GM23338 (cell line): Measurements from ENCODE around the gene CECR2. TPM values are rescaled to one million over a fixed set of nuclear protein-coding genes. Genes with fewer than 3 reads are reported as not detected.

Experiments used
- ATAC-seq: fragments of 200-7000 bp; cut with Tn5 transposase; 3 replicates; pipeline ENCODE4 v1.9.1; 2020
- DNase-seq: peaks from one replicate; pipeline ENCODE4 v3.0.0-alpha.2; 2015; ENCODE audit warnings: low spot score
- H2AFZ ChIP-seq: fragments of 200-600 bp; sonication (generic); 2 replicates; pipeline ENCODE4 v1.8.0; 2016; ENCODE audit warnings: antibody characterized with exemption, mild to moderate bottlenecking, moderate library complexity
- H3F3A ChIP-seq: fragments of 200-600 bp; sonication (generic); replicated peaks from 2 replicates; pipeline ENCODE4 v1.8.0; 2017; ENCODE audit warnings: antibody characterized with exemption, mixed run types, low read depth
- H3K27ac ChIP-seq: fragments of 200-600 bp; sonication (generic); 2 replicates; pipeline ENCODE4 v1.6.1; 2016; ENCODE audit warnings: low read depth
- H3K27me3 ChIP-seq: fragments of 200-600 bp; sonication (generic); 2 replicates; pipeline ENCODE4 v1.8.0; 2016; ENCODE audit warnings: mild to moderate bottlenecking, mixed run types, moderate library complexity; ENCODE audit not compliant: insufficient read depth
- H3K36me3 ChIP-seq: fragments of 200-600 bp; sonication (generic); 2 replicates; pipeline ENCODE4 v1.8.0; 2016; ENCODE audit warnings: mild to moderate bottlenecking; ENCODE audit not compliant: insufficient read depth
- H3K4me1 ChIP-seq: fragments of 200-600 bp; sonication (generic); 2 replicates; pipeline ENCODE4 v1.8.0; 2016; ENCODE audit warnings: mild to moderate bottlenecking, moderate library complexity; ENCODE audit not compliant: insufficient read depth
- H3K4me2 ChIP-seq: fragments of 200-600 bp; sonication (generic); 2 replicates; pipeline ENCODE4 v1.7.1; 2017; ENCODE audit warnings: mixed run types
- H3K4me3 ChIP-seq: fragments of 200-600 bp; sonication (generic); 2 replicates; pipeline ENCODE4 v1.6.1; 2016; ENCODE audit warnings: mixed run types
- H3K79me2 ChIP-seq: fragments of 200-600 bp; sonication (generic); replicated peaks from 2 replicates; pipeline ENCODE4 v1.8.0; 2017; ENCODE audit warnings: mild to moderate bottlenecking; ENCODE audit not compliant: insufficient read depth
- H3K9me2 ChIP-seq: fragments of 200-600 bp; sonication (generic); 2 replicates; pipeline ENCODE4 v1.8.0; 2017; ENCODE audit not compliant: insufficient read depth
- H4K20me1 ChIP-seq: fragments of 200-600 bp; sonication (generic); replicated peaks from 2 replicates; pipeline ENCODE4 v1.8.0; 2017; ENCODE audit warnings: mild to moderate bottlenecking; ENCODE audit not compliant: insufficient read depth
- H3K27ac Mint-ChIP-seq: 2 replicates; pipeline ENCODE4 v1.8.0; 2020; ENCODE audit warnings: inconsistent platforms, mild to moderate bottlenecking, moderate library complexity, mixed read lengths
- H3K27me3 Mint-ChIP-seq: 3 replicates; pipeline ENCODE4 v1.8.0; 2022; ENCODE audit warnings: low read depth, mild to moderate bottlenecking, moderate library complexity, mixed read lengths, inconsistent platforms; ENCODE audit not compliant: insufficient read depth, poor library complexity
- H3K36me3 Mint-ChIP-seq: 3 replicates; pipeline ENCODE4 v1.8.0; 2021; ENCODE audit warnings: low read depth, mild to moderate bottlenecking, inconsistent platforms, moderate library complexity, mixed read lengths
- H3K4me1 Mint-ChIP-seq: 3 replicates; pipeline ENCODE4 v1.8.0; 2020; ENCODE audit warnings: mild to moderate bottlenecking, inconsistent platforms, mixed read lengths
- H3K4me3 Mint-ChIP-seq: 3 replicates; pipeline ENCODE4 v1.8.0; 2021; ENCODE audit warnings: moderate library complexity, mild to moderate bottlenecking, inconsistent platforms, mixed read lengths
- H3K9me3 Mint-ChIP-seq: 3 replicates; pipeline ENCODE4 v1.8.0; 2020; ENCODE audit warnings: moderate library complexity, mild to moderate bottlenecking, inconsistent platforms, mixed read lengths
- CREB1 ChIP-seq: fragments of 250-450 bp; sonication (Bioruptor Pico); IDR thresholded peaks from 2 replicates; pipeline ENCODE4 v1.5.0; 2020; ENCODE audit warnings: low read depth, mild to moderate bottlenecking, moderate library complexity
- CTCF ChIP-seq, 2 experiments: fragments of 200-600 bp in 1 of 2; sonication (generic) in 1 of 2; conservative IDR thresholded peaks; 2 replicates each; pipeline versions ENCODE4 v1.5.1 to v1.6.1; 2016 to 2017; ENCODE audit warnings: antibody characterized with exemption in 2 of 2, low read depth in 2 of 2, mild to moderate bottlenecking in 2 of 2, moderate library complexity in 1 of 2
- ETS1 ChIP-seq: IDR thresholded peaks from 2 replicates; pipeline ENCODE4 v1.6.1; 2016; ENCODE audit warnings: antibody characterized with exemption
- EZH2 ChIP-seq: fragments of 200-600 bp; sonication (generic); IDR thresholded peaks from one replicate; pipeline ENCODE4 v1.8.0; 2017; ENCODE audit warnings: antibody characterized with exemption, mild to moderate bottlenecking, low read depth; ENCODE audit not compliant: unreplicated experiment
- EZH2phosphoT487 ChIP-seq: fragments of 200-600 bp; sonication (generic); IDR thresholded peaks from one replicate; pipeline ENCODE4 v1.8.1; 2018; ENCODE audit warnings: antibody characterized with exemption; ENCODE audit not compliant: unreplicated experiment
- JUNB ChIP-seq: IDR thresholded peaks from one replicate; pipeline ENCODE4 v1.6.1; 2016; ENCODE audit warnings: antibody characterized with exemption; ENCODE audit not compliant: unreplicated experiment
- NANOG ChIP-seq: IDR thresholded peaks from 2 replicates; pipeline ENCODE4 v1.6.1; 2016; ENCODE audit warnings: antibody characterized with exemption, borderline replicate concordance
- POLR2AphosphoS5 ChIP-seq: IDR thresholded peaks from 2 replicates; pipeline ENCODE4 v1.6.1; 2016; ENCODE audit warnings: antibody characterized with exemption, low read depth
- REST ChIP-seq: IDR thresholded peaks from one replicate; pipeline ENCODE4 v1.6.1; 2018; ENCODE audit warnings: antibody characterized with exemption; ENCODE audit not compliant: unreplicated experiment
- STAT1 ChIP-seq: IDR thresholded peaks from one replicate; pipeline ENCODE4 v1.6.1; 2016; ENCODE audit warnings: antibody characterized with exemption; ENCODE audit not compliant: unreplicated experiment
- ZNF114 ChIP-seq: fragments of 250-450 bp; sonication (Bioruptor Pico); IDR thresholded peaks from 2 replicates; pipeline ENCODE4 v1.5.0; 2020; ENCODE audit warnings: mild to moderate bottlenecking, moderate library complexity
- ZNF331 ChIP-seq: fragments of 250-450 bp; sonication (Bioruptor Pico); IDR thresholded peaks from 2 replicates; pipeline ENCODE4 v1.5.0; 2020; ENCODE audit warnings: low read depth, mild to moderate bottlenecking, moderate library complexity
- ZNF462 ChIP-seq: fragments of 250-450 bp; sonication (Bioruptor Pico); IDR thresholded peaks from 2 replicates; pipeline ENCODE4 v1.5.0; 2020; ENCODE audit warnings: mild to moderate bottlenecking, moderate library complexity
- polyA plus RNA-seq: library from polyadenylated mRNA; unstranded; fragments of >200 nt; fragmentation: Nextera tagmentation; extraction: Ambion mirVana; gene quantifications from 2 replicates; pipeline ENCODE4 v1.2.1, GENCODE V29; 2016
- total RNA-seq: library from RNA; depleted of rRNA; stranded (reverse); fragments of >200 nt; shearing (Covaris generic); gene quantifications from 2 replicates; pipeline ENCODE4 v1.2.3, GENCODE V29; 2014

The CECR2 gene
- total and polyA plus RNA-seq, 2 experiments from 2014 or later = 18.4 to 110 TPM

GRCh38 chr22:17587629-17588028 is 218.4 kb downstream of the CECR2 start:
- no peaks in the 10 kb centered on the region for H4K20me1 ChIP-seq
- peak; percentile 35 for ATAC-seq
- no peak overlapping the region for H3K4me3 ChIP-seq
- H3K4me2 ChIP-seq = no peak overlapping the region
- no peaks in the 10 kb centered on the region; the same call in 2 of the 3 replicates for H3K4me1 Mint-ChIP-seq
- H3K4me3 Mint-ChIP-seq = no peak overlapping the region
- no peaks in the 10 kb centered on the region for H3K4me1 ChIP-seq
- peaks cover 13% of the 10 kb centered on the region for H3K36me3 ChIP-seq
- no peaks in the 10 kb centered on the region for H3K9me2 ChIP-seq
- no peak for DNase-seq
- TF ChIP-seq POLR2AphosphoS5 (no peak), CTCF (conservative IDR thresholded peaks at IDR 0.05; ENCODE audit: low read depth in 2 of 2) (no peak), STAT1 (no peak), ZNF331 (no peak), NANOG (no peak), CREB1 (no peak), ZNF462 (no peak), REST (no peak), EZH2 (no peak), ZNF114 (CRISPR knock-in tag) (no peak), EZH2phosphoT487 (no peak), ETS1 (no peak), JUNB (no peak)
- H3K27ac ChIP-seq = no peak overlapping the region
- no peaks in the 10 kb centered on the region for H3K27me3 Mint-ChIP-seq
- no peaks in the 10 kb centered on the region for H3K79me2 ChIP-seq
- 0 out of 2 replicates have a peak, but pooled peaks cover 3% of the 10 kb centered on the region for H3F3A ChIP-seq
- no peaks in the 10 kb centered on the region for H3K9me3 Mint-ChIP-seq
- no peak overlapping the region for H2AFZ ChIP-seq
- H3K27me3 ChIP-seq = no peaks in the 10 kb centered on the region
- H3K36me3 Mint-ChIP-seq = peaks cover 28% of the 10 kb centered on the region
- no peak overlapping the region for H3K27ac Mint-ChIP-seq
